AG09309 (cell line): ENCODE measurements around the gene DHODH.
"Not testable (repeated sequence)": the region's sequence is repeated elsewhere in the genome, so short reads cannot be mapped to it uniquely, and the experiment has no call there.

Source experiments
- DNase-seq: peaks from one replicate; pipeline ENCODE4 v3.0.0-alpha.2; 2010; ENCODE audit warnings: low read depth
- H3K4me3 ChIP-seq: 2 replicates; pipeline ENCODE4 v1.5.1; 2011; ENCODE audit warnings: mild to moderate bottlenecking, low read depth, low read length, moderate library complexity; ENCODE audit not compliant: control insufficient read depth
- CTCF ChIP-seq: IDR thresholded peaks from 2 replicates; pipeline ENCODE4 v1.5.1; 2011; ENCODE audit warnings: mild to moderate bottlenecking, low read depth, low read length, inconsistent platforms; ENCODE audit not compliant: insufficient read depth, control insufficient read depth; ENCODE audit errors: missing control alignments

DHODH gene

GRCh38 chr16:72061564-72061963 lies 53.0 kb downstream of the DHODH start:
- no peak for DNase-seq
- no peak for TF ChIP-seq CTCF

DNA sequence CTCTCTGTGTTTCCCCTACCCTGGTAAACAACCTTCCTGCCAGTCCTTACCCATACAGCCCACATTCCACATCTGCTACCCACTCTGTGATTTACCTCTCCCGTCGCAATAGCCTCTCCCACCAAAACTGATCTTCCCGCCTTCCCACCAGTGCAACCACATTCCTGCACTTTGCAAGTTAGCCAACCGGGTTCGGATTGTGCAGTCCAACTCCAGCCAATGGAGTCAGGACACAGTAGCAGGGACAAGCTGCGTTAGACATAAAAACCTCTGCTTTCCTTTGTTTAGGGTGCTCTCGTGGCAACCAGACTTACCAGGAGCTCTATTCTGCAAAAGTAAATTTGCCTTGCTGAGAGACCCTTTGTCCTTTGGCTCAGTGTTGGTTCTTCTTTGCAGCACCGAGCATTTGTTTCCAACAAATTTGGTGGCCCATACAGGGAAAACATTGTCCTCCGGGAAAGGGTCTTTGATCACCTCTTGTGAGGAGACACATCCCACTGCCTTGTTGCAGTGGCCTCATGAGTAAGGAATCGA lies 55.9 kb downstream of the DHODH start:
- TF ChIP-seq CTCF = no peak

More at GRCh38 chr16:72061564-72061963, 53.0 kb downstream of the DHODH start:
- no peak overlapping the region for H3K4me3 ChIP-seq

DNA sequence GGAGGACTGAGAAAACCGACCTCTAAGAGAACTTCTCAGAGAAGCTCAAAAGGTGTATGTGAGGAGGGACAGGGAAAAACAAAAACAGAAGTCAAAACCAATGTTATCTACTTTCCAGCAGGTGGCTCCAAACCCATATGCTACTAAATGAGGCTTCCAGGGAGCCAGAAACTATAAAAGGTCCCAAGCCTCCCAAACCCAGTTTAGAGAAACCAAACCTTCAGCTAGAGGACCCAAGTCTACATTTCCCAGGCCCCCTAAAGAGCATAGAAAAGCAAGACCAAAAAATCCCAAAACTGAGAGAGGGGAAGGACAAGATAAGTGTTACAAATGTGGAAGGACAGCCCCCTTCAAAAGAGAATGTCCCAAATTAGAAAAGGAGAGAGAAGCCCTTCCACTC lies 58.2 kb downstream of the DHODH start:
- H3K4me3 ChIP-seq = no peak overlapping the region
- peak; percentile 57 for TF ChIP-seq CTCF
- DNase-seq = peak; percentile 16

More for the DNA sequence above, 55.9 kb downstream of the DHODH start:
- no peak overlapping the region for H3K4me3 ChIP-seq
- no peak for DNase-seq

DNA sequence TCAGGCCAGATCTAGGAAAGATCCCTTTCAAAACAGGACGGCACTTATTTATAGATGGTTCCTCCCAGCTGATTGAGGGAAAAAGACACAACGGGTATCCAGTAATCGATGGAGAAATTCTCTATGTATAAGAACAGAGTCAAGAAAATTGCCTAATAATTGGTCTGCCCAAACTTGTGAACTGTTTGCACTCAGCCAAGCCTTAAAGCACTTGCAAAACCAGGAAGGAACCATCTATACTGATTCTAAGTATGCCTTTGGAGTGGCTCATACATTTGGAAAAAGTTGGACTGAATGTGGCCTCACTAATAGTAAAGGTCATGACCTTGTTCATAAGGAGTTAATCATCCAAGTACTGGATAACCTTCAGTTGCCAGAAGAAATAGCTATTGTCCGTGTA lies 60.4 kb downstream of the DHODH start:
- no peak for DNase-seq
- H3K4me3 ChIP-seq = no peak overlapping the region
- no peak for TF ChIP-seq CTCF

GRCh38 chr16:72072514-72073342 lies 64.2 kb downstream of the DHODH start:
- no peak for TF ChIP-seq CTCF
- H3K4me3 ChIP-seq = no peak overlapping the region
- DNase-seq = no peak

GRCh38 chr16:72073560-72074230 lies 65.2 kb downstream of the DHODH start:
- DNase-seq = no peak
- no peak for TF ChIP-seq CTCF
- H3K4me3 ChIP-seq = no peak overlapping the region

GRCh38 chr16:72075067-72075466 lies 66.5 kb downstream of the DHODH start:
- not testable (repeated sequence) for DNase-seq, H3K4me3 ChIP-seq
